ENCODE results near the gene ASB1.

ASB1 gene

GRCh38 chr2:238497610-238498005 is 70.9 kb downstream of the ASB1 start:
- DNase-seq, result no peak

DNA sequence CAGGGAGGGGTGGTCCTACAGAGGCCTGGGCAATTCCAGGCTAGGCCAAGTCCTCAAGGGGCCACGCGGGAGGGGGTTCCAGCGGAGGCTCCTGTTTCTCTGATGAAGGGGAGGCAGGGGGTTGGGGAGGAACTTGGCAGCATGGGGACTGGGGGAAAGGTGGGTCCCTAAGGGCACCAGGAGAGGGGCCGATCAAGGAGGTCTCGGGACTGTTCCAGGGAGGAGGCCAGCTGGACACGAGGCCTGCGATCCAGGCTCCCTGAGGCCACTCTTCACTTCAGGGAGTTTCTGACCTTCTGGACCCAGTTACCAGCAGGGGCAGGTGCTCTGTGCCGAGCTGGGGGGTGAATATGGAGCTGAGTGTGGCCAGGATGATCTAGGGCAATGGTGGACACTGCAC is 71.5 kb downstream of the ASB1 start:
- no peak for DNase-seq

DNA sequence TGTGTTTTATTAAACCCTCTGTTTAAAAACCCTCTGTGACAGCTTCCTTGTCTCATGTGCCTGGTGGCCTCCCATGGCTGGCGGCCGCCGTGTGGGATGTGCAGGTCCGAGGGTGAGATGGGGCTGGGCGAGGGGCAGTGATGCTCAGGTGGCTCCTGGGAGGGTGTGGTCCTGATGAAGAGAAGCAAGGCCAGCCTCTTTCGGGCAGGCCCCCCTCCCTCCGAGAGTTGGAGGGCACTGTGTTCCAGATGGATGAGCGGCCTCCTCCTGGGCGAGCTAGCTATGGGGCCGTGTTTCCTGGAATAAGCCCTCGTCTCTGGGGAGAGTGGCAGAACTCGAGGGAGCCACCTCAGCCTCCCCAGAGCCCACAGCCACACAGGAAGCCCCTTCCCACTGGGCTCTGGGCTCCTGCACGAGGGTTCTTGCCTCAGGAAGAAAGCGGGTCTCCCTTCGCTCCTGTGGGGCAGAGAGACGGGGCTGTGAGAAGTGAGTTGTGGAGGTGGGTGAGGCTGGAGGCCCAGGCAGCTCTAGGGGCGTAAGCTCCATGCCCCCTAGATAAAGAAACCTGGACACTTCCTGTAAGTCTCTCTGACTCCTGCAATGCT is 72.1 kb downstream of the ASB1 start:
- no peak for DNase-seq

DNA sequence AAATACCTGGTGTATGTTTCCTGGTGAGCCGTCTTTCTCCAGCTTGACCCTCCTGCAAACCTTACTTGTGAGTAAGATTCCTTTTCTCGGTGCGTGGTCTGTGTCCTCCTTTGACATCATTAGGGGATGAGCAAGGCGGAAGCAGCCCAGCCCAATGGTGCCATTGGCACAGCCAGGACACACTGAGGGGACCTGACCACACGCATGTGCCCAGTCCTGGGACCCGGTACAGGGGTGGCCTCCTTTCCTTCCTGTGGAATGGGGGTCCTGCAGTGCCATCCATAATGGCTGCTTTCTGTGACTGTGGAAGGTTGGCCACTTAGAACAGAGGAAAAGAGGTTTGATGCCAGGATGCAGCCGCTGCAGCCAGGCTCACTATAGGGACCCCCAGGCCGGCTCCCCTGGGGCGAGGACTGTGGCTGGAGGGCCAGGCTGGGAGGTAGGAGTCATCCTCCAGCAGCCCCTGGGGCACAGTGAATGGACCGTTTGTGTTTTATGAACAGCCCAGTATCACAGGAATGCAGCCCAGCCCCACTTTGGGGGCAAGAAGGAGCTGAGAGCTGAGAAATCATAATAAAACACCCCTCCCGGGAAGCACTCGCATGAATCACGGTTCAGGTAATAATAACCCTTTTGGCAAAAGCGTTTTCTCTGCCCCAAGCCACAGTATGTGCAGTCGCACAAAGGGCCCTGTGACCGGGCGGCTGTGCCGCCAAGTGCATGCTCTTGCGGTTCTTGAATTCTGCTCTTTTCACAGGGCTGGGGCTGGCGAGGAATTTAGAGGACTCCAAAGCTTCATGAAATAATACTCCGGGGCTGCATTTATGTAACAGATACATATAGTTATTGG is 73.2 kb downstream of the ASB1 start:
- DNase-seq, result no peak

GRCh38 chr2:238501311-238501710 is 74.6 kb downstream of the ASB1 start:
- DNase-seq, result no peak
